Thyroid gland (tissue), 4 donors: ENCODE results near the gene TMEM209.

Experiments used
- POLR2A ChIP-seq, 2 donors: fragments of 450-650 bp; IDR thresholded peaks; one replicate each; pipeline ENCODE4 v1.6.1; 2017; ENCODE audit warnings: antibody characterized with exemption in 2 of 2, mild to moderate bottlenecking in 2 of 2, moderate library complexity in 1 of 2
- TF ChIP-seq, protein P1 (sequence below), 6 experiments: fragments of 200-600 bp in 3 of 6; fragments of 450-650 bp in 3 of 6; sonication (generic) in 3 of 6; IDR thresholded peaks; one replicate each; pipeline ENCODE4 v1.5.1; 2016 to 2019; ENCODE audit warnings: antibody characterized with exemption in 6 of 6, mild to moderate bottlenecking in 2 of 6, inconsistent platforms in 1 of 6, moderate library complexity in 1 of 6

DNA sequence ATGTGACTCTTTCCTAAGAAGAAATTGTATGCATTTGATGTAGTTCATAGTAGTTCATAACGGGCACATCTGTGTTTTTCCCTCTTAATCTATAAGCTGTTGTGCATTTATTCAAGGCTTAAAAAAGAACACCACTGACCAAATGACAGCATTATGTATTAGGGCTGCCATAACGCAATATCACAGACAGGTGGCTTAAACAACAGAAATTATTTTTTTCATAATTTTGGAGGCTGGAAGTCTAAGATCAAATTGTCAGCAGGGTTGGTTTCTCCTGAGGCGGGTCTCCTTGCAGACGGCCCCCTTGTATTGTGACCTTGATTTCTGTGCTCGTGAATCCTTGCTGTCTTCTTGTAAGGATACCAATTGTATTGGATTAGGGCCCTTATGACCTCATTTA lies 1.8 kb upstream of the TMEM209 start:
- TF ChIP-seq, protein P1, sequence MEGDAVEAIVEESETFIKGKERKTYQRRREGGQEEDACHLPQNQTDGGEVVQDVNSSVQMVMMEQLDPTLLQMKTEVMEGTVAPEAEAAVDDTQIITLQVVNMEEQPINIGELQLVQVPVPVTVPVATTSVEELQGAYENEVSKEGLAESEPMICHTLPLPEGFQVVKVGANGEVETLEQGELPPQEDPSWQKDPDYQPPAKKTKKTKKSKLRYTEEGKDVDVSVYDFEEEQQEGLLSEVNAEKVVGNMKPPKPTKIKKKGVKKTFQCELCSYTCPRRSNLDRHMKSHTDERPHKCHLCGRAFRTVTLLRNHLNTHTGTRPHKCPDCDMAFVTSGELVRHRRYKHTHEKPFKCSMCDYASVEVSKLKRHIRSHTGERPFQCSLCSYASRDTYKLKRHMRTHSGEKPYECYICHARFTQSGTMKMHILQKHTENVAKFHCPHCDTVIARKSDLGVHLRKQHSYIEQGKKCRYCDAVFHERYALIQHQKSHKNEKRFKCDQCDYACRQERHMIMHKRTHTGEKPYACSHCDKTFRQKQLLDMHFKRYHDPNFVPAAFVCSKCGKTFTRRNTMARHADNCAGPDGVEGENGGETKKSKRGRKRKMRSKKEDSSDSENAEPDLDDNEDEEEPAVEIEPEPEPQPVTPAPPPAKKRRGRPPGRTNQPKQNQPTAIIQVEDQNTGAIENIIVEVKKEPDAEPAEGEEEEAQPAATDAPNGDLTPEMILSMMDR (IDR thresholded peaks at IDR 0.05) = no peak
- TF ChIP-seq POLR2A (IDR thresholded peaks at IDR 0.05) = no peak
